ENCODE results near the gene ITGA4.
"Not testable (repeated sequence)": the region's sequence is repeated elsewhere in the genome, so short reads cannot be mapped to it uniquely, and the experiment has no call there.

The ITGA4 gene

GRCh38 chr2:181457121-181457740 lies at the start of gene ITGA4:
Gene ITGA4 (plus strand): TSS chr2:181457386. CDS start chr2:181457655, 269 bp downstream.
- peak; percentile 90 for DNase-seq

GRCh38 chr2:181408861-181409260 lies 48.3 kb upstream of the ITGA4 start:
- no peak for DNase-seq

- DNase-seq: no peak
These were observed 45.9 kb upstream of the ITGA4 start for GRCh38 chr2:181411105-181411849.

- no peak for DNase-seq
These were observed 37.9 kb upstream of the ITGA4 start for GRCh38 chr2:181419129-181419855.

GRCh38 chr2:181420259-181421130 lies 36.7 kb upstream of the ITGA4 start:
- DNase-seq: no peak

GRCh38 chr2:181421131-181421458 lies 36.1 kb upstream of the ITGA4 start:
- DNase-seq: no peak

- no peak for DNase-seq
These were observed 35.7 kb upstream of the ITGA4 start for GRCh38 chr2:181421464-181421863.

GRCh38 chr2:181426672-181427071 lies 30.5 kb upstream of the ITGA4 start:
- DNase-seq: no peak

- no peak for DNase-seq
These were observed 26.6 kb upstream of the ITGA4 start for GRCh38 chr2:181430406-181431118.

- no peak for DNase-seq
These were observed 25.5 kb upstream of the ITGA4 start for GRCh38 chr2:181431674-181432073.

- peak; percentile 20 for DNase-seq
These were observed 18.9 kb upstream of the ITGA4 start for GRCh38 chr2:181438261-181438660.

GRCh38 chr2:181440344-181440743 lies 16.8 kb upstream of the ITGA4 start:
- DNase-seq: no peak

GRCh38 chr2:181440919-181441318 lies 16.3 kb upstream of the ITGA4 start:
- no peak for DNase-seq

GRCh38 chr2:181441670-181442069 lies 15.5 kb upstream of the ITGA4 start:
- DNase-seq: no peak

- no peak for DNase-seq
These were observed 12.5 kb upstream of the ITGA4 start for GRCh38 chr2:181444654-181445053.

- no peak for DNase-seq
These were observed 10.2 kb upstream of the ITGA4 start for GRCh38 chr2:181446985-181447384.

GRCh38 chr2:181449278-181449677 lies 7.9 kb upstream of the ITGA4 start:
- not testable (repeated sequence) for DNase-seq

- DNase-seq: no peak
These were observed 2.3 kb upstream of the ITGA4 start for GRCh38 chr2:181454686-181455450.

- peak; percentile 71 for DNase-seq
These were observed 496 bp upstream of the ITGA4 start for GRCh38 chr2:181456660-181457120.

GRCh38 chr2:181457741-181458425 lies 697 bp downstream of the ITGA4 start:
- DNase-seq: peak; percentile 73

GRCh38 chr2:181458871-181459270 lies 1.7 kb downstream of the ITGA4 start:
- no peak for DNase-seq
